Myocyte (in vitro differentiated cells): ENCODE results near the gene PCDHGB6. TPM values are rescaled to one million over a fixed set of nuclear protein-coding genes. Genes with fewer than 3 reads are reported as not detected.

Experiments
- total RNA-seq: library from RNA; depleted of rRNA; stranded (reverse); fragments of >200 nt; gene quantifications from 2 replicates; pipeline ENCODE4 v1.2.3, GENCODE V29; 2014

Gene PCDHGB6
- total RNA-seq, 1 donor from 2014 or later: 0.96 TPM

Other genes with a start within 250 kb of the PCDHGB6 start
- gene PCDHB7, start 235.4 kb upstream of the PCDHGB6 start, total RNA-seq: 5.1 and 6.6 TPM in 2 replicates
- gene PCDHB8, start 230.2 kb upstream of the PCDHGB6 start, total RNA-seq: 9.5 and 10.4 TPM in 2 replicates
- gene PCDHB16, start 225.6 kb upstream of the PCDHGB6 start, total RNA-seq: 13.5 and 14.7 TPM in 2 replicates
- 6.8 TPM in 2 replicates for gene PCDHB9, start 220.9 kb upstream of the PCDHGB6 start, total RNA-seq
- 6.7 and 7.4 TPM in 2 replicates for gene PCDHB10, start 215.7 kb upstream of the PCDHGB6 start, total RNA-seq
- 3.9 and 5.3 TPM in 2 replicates for gene PCDHB11, start 208.4 kb upstream of the PCDHGB6 start, total RNA-seq
- 5.4 and 7.2 TPM in 2 replicates for gene PCDHB12, start 199.3 kb upstream of the PCDHGB6 start, total RNA-seq
- 5.3 and 6.4 TPM in 2 replicates for gene PCDHB13, start 194.1 kb upstream of the PCDHGB6 start, total RNA-seq
- gene PCDHB14, start 184.7 kb upstream of the PCDHGB6 start, total RNA-seq: 6.2 and 6.9 TPM in 2 replicates
- gene PCDHB15, start 162.6 kb upstream of the PCDHGB6 start, total RNA-seq: 3.1 and 4.6 TPM in 2 replicates
- 0.43 and 0.62 TPM in 2 replicates for gene SLC25A2, start 104.0 kb upstream of the PCDHGB6 start, total RNA-seq
- gene TAF7, start 87.2 kb upstream of the PCDHGB6 start, total RNA-seq: 97.0 and 116 TPM in 2 replicates
- 5.2 and 5.9 TPM in 2 replicates for gene PCDHGA1, start 77.5 kb upstream of the PCDHGB6 start, total RNA-seq
- 0.94 and 1.1 TPM in 2 replicates for gene PCDHGA2, start 69.3 kb upstream of the PCDHGB6 start, total RNA-seq
- gene PCDHGA3, start 64.2 kb upstream of the PCDHGB6 start, total RNA-seq: 0.48 and 0.57 TPM in 2 replicates
- 8.7 and 9.8 TPM in 2 replicates for gene PCDHGB1, start 57.9 kb upstream of the PCDHGB6 start, total RNA-seq
- 2.9 and 3.3 TPM in 2 replicates for gene PCDHGA4, start 53.0 kb upstream of the PCDHGB6 start, total RNA-seq
- gene PCDHGB2, start 48.0 kb upstream of the PCDHGB6 start, total RNA-seq: 14.0 and 14.5 TPM in 2 replicates
- gene PCDHGA5, start 43.9 kb upstream of the PCDHGB6 start, total RNA-seq: 1.7 and 2.2 TPM in 2 replicates
- gene PCDHGB3, start 37.8 kb upstream of the PCDHGB6 start, total RNA-seq: 1.8 TPM in 2 replicates
- gene PCDHGA6, start 34.1 kb upstream of the PCDHGB6 start, total RNA-seq: 0.88 and 1.8 TPM in 2 replicates
- gene PCDHGA7, start 25.3 kb upstream of the PCDHGB6 start, total RNA-seq: 1.1 and 2.3 TPM in 2 replicates
- gene PCDHGB4, start 20.3 kb upstream of the PCDHGB6 start, total RNA-seq: 1.1 and 2.2 TPM in 2 replicates
- 1.6 and 2.2 TPM in 2 replicates for gene PCDHGA8, start 15.4 kb upstream of the PCDHGB6 start, total RNA-seq
- 0.47 and 1.4 TPM in 2 replicates for gene PCDHGB5, start 10.1 kb upstream of the PCDHGB6 start, total RNA-seq
- 0.88 and 1.7 TPM in 2 replicates for gene PCDHGA9, start 5.2 kb upstream of the PCDHGB6 start, total RNA-seq
- gene PCDHGA10, start 5.0 kb downstream of the PCDHGB6 start, total RNA-seq: 32.1 and 35.7 TPM in 2 replicates
- 1.4 and 3.4 TPM in 2 replicates for gene PCDHGB7, start 9.7 kb downstream of the PCDHGB6 start, total RNA-seq
- gene PCDHGA11, start 13.0 kb downstream of the PCDHGB6 start, total RNA-seq: 2.0 and 2.1 TPM in 2 replicates
- gene PCDHGA12, start 22.5 kb downstream of the PCDHGB6 start, total RNA-seq: 4.3 and 4.6 TPM in 2 replicates
- 137 and 170 TPM in 2 replicates for gene PCDHGC3, start 67.9 kb downstream of the PCDHGB6 start, total RNA-seq
- gene PCDHGC4, start 77.0 kb downstream of the PCDHGB6 start, total RNA-seq: 2.0 and 3.6 TPM in 2 replicates
- gene PCDHGC5, start 81.1 kb downstream of the PCDHGB6 start, total RNA-seq: 2.0 and 2.6 TPM in 2 replicates
- gene DIAPH1, start 211.0 kb downstream of the PCDHGB6 start, total RNA-seq: 13.2 and 25.4 TPM in 2 replicates
- 38.5 and 40.0 TPM in 2 replicates for gene HDAC3, start 228.8 kb downstream of the PCDHGB6 start, total RNA-seq
- gene RELL2, start 229.0 kb downstream of the PCDHGB6 start, total RNA-seq: 2.2 and 3.3 TPM in 2 replicates
- gene FCHSD1, start 243.4 kb downstream of the PCDHGB6 start, total RNA-seq: 2.0 and 7.9 TPM in 2 replicates